ENCODE measurements around the gene OR52E8.

The OR52E8 gene

DNA sequence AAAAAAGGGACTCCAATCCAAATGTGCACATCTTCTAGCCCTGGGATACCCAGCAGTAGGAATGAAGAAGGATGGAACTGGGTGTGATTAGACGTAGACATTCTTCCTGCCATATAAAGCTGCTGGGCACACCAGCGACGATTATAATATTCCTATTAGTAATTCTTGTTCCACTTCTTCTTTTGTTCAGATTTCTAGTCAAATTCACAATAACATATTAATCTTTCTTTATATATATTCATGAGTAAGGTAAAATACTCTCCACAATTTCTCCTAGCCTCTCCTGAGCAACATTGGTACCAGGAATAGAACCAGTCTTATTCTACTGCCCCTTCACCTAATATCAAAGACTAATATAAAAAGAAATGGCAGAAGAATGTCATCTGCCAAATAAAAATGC lies at the start of gene OR52E8:
Gene OR52E8 (minus strand): TSS at position 101 of the 400 bp plus-strand sequence. CDS start 0 bp downstream, at position 101.
- DNase-seq, result no peak

DNA sequence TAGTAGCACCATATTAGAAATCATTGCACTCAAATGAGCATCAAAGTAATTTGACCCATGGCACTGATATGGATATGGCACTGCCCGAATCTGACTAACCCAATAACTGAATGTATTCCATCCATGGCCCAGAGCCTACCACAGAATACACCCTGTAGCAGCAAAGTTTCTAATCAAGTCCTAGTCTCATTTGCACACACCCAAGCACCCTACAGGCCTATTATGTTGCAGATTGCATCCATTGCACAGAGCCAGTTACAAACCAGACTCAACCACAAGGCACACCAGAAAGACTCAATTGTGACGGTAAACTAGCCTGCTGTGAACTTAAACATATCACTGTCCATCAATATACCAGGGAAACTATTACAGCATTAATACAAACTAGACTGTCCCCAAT lies 42.0 kb upstream of the OR52E8 start:
- no peak for DNase-seq

DNA sequence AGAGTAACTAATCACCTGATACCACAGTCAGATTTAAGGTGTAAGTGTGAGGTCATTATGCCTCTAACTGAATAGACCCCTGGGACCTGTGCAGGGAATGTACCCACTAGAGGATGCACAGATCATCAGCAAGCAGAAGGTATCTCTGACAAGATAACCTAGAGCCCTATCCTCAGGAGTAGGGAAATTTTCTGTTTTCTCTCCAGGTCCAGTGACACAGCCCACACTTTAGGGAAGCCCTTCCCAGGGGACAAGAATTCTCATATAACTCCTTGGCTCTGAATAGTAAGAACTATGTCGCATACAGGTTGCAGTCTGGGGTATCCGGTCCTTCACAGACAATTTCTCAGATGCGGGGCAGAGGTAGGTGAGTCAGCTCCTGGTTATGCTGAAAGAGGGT lies 35.4 kb upstream of the OR52E8 start, which contains the start of gene OR52E5:
Gene OR52E5 (plus strand): TSS at position 301 of the 400 bp plus-strand sequence. CDS start 7,569 bp downstream, outside the sequence.
- DNase-seq, result no peak

DNA sequence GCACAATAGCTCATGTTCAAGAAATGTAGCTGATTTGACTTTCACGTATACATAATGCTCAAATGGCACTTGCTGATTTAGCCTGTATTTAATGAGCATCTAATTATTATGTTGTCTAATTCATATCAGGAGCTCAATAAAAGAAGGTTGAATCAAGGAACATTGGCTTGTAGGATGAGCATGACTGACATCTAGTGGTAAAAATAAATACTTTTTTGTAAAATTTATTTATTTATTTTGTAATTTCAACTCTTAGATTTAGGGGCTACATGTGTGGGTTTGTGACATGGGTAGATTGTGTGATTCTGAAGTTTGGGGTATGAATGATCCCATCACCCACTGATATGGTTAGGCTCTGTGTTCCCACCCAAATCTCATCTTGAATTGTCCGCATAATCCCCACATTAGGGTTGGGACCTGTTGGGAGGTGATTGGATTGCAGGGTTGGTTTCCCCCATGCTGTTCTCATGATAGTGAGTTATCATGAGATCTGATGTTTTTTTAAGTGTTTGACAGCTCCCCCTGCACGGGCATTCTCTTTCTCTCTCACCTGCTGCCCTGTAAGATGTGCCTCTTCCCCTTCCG lies 33.8 kb upstream of the OR52E8 start:
- DNase-seq, result no peak

DNA sequence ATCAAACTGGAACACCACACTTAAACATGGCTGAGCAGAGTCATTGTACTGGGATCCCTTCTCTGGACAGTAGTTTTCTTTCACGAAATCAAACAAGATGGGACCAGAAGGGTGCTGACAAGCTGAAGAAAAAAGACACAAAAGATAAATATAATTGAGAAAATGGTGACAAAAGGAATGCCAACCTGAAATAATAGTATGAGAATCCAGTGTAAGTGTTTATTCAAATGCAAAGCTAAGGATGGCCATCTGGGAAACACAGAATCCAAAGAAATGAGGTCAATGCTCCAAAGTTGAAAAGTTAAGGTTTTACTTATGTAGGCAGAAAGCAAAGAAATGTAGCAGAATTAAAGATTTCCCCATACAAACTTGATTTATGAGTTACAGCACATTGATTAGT lies 30.2 kb upstream of the OR52E8 start:
- no peak for DNase-seq

DNA sequence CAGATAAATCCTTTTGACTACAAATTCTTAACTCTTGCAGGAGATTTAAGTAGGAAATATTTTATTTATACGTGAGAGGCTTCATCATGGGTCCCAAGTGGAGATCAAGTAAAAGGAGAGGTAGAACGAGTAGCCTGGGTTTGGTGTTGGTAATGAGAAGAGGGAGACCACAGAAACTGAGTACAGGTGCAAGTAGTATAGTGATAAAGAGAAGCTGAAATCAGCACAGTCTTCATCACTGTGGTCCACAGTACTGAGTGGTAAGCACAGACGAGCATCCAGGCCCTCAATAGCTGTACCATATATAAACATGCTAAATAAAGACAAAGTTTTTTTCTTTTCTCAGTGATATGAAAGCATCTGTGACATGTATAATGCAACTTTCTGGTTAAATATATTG lies 29.7 kb upstream of the OR52E8 start:
- no peak for DNase-seq

DNA sequence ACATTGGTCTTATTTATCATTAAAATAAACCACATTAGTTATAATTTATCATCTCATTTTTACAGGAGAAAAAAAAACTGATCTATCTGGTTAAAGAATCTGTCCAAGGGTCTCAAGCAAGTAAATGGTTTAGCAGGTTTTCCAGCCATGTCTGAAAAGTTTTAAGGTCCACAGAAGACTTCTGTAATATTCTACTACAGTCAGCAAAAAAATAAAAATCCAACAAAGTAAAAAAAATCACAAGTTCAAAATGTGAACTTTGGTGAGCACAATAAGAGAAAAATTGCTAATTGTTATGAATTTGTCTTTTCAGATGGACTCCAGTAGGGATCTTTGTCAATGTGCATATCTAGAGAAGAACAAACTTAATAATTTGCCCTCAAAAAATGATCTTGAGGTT lies 24.3 kb upstream of the OR52E8 start:
- no peak for DNase-seq

DNA sequence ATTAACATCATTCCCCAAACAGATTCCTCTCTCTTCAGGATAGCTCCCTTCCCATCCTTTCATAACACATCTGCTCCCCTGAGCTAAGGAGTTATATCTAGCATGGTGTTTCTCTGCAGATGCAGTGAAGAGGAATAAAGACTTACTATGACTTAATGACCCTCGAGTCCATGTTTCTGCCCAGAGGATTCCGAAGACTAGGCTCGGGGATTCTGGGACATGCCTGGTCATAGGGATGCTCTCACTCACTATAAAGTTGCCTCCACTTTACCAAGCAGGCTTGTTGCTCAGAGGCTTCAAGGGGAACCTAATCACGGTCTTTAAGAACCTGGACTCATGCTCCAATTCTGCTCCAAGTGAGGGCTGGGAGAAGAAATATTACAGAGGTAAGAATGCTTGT lies 22.8 kb upstream of the OR52E8 start, which contains the start of gene OR52E4:
Gene OR52E4 (plus strand): TSS at position 301 of the 400 bp plus-strand sequence. CDS start 3,664 bp downstream, outside the sequence.
- no peak for DNase-seq

DNA sequence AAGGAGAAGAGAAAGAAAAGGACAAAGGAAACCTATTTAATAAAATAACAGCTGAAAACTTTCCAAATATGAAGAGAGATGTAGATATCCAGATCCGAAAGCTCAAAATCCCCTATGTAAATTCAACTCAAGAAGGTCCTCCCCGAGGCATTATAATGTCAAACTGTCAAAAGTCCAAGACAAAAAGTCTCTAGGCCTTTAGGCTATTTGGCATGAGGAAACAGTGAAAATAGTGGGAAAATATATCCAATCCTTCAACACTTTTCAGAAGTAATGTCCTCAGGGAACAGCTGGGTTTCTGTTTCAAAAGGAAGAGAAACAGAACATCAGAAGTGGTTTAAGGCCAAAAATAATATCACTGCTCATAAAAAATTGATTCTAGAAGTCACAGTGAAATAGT lies 21.1 kb upstream of the OR52E8 start:
- DNase-seq, result no peak

DNA sequence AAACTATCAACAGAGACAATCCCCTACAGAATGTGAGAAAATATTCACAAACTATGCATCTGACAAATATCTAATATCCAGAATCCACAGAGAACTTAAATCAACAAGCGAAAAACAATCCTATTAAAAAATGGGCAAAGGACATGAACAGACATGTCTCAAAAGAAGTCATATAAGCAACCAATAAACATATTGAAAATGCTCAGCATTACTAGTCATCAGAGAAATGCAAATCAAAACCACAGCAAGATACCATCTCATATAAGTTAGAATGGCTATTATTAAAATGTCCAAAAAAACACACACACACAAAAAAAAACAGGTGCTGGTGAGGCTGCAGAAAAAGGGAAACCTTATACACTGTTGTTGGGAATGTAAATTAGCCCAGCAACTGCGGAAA lies 8.3 kb upstream of the OR52E8 start:
- no peak for DNase-seq

DNA sequence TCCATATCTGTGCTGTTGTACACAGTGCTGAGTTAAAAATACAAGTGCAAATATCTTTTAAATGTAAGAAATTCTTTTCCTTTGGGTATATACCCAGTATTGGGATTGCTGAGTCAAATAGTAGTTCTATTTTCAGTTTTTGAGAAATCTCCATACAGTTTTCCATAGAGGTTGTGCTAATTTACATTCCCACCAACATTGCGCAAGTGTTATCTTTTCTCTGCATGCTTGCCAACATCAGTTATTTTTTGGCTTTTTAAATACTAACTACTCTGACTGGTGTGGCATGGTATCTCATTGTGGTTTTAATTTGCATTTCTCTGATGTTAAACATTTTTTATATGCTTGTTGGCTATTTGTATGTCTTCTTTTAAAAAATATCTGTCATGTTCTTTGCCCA lies 6.5 kb downstream of the OR52E8 start:
- no peak for DNase-seq

DNA sequence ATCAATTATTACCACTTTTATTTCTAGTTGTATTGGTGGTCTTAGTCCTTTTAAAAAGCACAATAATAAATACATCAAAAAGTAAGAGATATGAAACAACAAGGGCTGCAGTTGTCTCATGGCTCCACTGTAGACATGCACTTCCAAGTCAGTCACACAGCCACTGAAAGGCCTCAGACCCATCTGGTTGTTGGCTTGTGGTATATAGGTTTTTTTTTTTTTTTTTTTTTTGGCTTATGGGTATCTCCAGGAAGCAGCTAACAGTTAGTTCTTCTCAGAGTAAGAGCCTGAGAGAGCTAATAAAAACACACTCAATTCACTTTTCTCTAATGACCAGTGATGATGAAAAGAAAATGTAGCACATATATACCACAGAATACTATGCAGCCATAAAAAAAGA lies 9.8 kb downstream of the OR52E8 start:
- no peak for DNase-seq

DNA sequence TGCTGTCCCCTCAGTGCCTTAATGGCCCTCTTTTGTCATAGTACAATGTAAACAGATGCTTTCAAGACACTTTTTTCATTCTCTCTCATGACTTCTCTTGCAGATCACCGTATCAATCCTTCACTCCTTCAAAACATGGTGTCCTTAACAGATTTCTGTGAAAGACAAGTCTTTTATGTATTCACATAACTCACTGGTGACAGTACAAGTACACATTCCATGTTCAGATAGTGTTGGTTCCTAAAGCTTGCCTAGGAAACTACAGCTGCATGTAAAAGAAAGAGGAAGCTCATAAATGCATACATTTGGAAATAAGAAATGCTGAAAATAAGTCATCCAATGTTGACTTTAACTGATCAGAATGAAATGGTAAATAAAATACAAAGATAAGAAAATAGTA lies 10.8 kb downstream of the OR52E8 start:
- no peak for DNase-seq

DNA sequence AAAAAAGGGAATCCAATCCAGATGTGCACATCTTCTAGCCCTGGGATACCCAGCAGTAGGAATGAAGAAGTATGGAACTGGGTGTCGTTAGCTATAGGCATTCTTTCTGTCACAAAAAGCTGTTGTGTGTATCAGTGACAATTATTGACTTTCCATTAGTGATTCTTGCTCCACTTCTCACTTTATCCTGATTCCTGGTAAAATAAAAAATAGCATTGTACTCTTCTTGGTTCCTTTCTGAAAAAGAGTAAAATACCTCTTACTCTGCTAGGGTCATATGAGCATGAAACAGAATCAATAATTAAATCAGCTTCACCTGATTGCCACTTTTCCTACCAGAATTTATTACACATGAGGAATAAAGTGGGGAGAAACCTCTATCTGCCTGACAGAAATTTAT lies 15.7 kb downstream of the OR52E8 start, which contains the start of gene OR52E6:
Gene OR52E6 (minus strand): TSS at position 101 of the 400 bp plus-strand sequence. CDS start 0 bp downstream, at position 101.
- no peak for DNase-seq

DNA sequence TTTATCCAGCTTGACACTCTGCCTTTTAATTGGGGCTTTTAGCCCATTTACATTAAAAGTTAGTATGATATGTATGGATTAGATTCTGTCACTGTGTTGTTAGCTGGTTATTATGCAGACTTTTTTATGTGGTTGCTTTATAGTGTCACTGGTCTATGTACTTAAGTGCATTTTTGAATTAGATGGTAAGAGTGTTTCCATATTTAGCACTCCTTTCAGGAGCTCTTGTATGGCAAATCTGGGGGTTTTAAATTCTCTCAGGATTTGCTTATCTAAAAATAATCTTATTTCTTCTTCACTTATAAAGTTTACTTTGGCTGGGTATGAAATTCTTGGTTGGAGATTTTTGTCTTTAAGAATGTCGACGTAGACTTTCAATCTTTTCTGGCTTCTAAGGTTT lies 19.8 kb downstream of the OR52E8 start:
- DNase-seq, result no peak

DNA sequence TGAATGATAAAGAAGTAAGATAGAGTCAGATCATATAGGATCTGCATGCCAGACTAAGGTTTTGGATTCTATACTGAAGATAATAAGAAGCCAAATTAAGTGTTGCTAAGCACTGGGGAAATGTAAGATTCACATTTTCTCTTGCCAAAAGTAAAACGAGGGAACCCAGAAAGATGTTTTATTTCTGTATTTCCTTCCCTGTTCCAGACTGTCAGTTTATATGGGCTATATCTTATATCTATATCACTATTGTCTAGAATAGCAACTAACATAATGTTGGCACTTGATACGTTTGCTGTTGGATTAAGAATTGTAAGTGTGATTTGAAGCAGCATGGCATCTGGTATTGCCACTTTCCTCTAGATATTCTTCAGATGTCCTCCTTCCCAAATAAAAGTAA lies 24.0 kb downstream of the OR52E8 start:
- DNase-seq, result no peak

DNA sequence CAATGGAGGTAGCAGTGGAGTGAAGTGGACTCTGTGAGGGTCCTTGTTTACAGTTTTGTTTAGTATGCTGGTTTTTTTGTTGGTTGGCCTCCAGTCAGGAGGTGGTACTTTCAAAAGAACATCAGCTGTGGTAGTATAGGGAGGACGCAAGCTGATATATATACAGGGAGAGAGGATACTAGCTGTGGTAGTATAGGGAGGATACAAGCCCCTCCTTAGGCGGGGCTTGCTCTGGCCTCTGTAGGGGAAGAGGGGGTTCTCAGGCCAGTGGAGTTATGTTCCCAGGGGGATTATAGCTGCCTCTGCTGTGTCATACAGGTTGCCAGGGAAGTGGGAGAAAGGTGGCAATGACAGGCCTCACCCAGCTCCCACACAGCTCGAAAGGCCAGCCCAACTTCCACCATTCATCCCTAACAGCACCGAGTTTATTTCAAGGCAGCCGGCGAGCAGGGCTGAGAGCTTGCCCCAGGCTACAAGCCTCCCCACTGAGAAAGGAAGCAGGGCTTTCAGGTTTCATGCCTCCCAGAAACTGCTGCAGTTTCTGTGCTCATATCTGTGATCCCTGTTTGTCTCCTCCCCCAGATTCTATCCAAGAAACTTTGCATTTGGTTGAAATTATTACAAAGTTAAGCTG lies 26.2 kb downstream of the OR52E8 start:
- no peak for DNase-seq

DNA sequence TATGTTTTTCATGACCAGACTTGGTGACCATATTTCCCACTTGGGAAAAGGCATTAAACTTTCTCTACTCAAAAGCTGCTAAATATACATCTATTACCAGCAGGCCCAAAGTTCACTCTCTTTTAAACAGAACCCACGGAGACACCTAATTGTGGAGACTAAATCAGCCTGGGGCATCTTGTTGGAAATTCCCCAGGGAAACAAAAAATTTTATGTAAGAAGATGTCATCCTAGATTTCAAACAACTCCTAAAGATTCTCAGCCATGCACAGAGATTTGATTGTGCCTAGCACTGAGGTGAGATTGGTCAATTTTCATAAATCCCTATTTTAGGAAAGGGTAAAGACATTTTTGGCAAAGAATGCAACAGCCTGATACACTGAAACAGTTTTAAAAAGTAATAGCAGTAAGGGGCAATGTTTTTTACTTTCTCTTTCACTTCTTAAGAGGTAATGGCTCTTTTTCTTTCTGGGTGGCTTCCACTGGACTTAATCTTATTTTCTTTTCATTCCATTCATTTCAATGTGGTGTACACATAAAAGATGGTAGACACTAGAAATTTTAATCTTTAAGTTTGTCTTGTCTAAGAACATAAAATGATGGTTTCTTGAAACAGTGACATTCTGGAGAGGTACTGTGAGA lies 39.1 kb downstream of the OR52E8 start:
- no peak for DNase-seq

DNA sequence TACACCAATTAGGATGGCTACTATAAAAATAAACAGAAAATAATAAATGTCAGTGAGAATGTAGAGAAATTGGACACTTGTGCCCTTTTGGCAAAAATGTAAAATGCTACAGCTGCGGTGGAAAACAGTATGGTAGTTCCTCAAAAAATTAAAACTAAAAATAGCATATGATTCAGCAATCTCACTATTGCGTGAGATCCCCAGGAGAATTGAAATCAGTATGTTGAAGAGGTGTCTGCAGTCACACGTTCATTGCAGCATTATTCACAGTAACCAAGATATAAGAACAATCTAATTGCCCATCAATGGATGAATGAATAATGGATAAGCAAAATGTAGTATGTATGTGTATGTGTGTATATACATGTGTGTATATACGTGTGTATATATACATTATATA lies 42.0 kb downstream of the OR52E8 start:
- no peak for DNase-seq

DNA sequence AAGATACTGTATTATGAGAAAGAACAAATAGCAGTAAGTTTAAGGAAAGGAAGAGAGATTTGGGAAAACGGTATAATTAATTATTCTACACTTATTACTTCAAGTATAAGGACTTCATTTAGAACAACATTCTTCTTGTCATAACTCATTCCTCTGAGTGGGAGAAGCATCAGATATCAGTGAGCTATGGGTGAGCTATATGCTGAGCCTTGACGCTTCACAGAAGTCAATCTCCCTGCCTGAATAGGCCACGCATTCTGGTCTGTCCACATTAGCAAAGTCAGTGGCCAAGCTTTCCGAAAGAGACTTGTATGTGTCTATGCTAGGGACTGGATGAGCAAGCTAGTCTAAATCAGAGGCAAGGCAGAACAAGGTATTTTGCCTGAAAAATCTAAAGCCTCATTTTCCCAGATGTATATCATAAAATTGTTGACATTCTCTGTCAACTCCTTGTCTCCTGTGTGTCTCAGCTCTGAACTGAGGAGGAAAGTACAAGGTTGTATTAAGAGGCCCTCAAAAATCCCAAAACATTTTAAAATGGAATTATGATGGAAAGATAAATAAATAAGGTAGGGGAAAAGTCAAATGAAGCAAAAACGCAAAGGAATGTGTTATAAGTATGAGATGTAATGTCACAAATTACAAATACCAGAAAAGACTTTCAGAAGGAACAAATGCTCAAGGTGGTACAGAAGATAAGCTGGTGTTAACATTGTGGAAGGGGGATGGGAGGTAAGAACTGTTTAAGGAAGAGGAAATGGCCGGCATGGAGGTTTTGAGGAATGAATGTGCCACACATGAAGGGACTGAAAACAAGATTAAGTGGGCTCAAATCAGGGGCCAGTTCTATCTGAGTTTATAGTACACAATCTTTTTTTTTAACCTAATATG lies 47.3 kb downstream of the OR52E8 start:
- no peak for DNase-seq

DNA sequence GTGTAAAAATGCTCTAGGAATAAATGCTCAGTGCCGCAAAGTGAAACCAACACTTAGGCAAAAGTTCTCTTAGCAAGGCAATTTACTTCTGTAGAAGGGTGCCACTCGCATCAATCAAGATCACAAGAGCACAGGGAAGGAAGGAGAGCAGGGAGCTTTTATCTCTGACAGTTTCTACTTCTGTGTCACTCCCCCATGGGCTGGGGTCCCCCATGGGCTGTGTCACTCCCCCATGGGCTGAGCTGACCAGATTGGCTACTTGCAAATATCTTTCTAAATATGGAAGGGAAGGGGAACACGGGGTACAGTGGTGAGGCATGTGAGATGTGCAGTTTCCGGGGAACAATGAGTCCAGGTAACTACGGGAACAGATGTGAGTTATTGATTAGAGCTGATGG lies 48.4 kb downstream of the OR52E8 start:
- no peak for DNase-seq

DNA sequence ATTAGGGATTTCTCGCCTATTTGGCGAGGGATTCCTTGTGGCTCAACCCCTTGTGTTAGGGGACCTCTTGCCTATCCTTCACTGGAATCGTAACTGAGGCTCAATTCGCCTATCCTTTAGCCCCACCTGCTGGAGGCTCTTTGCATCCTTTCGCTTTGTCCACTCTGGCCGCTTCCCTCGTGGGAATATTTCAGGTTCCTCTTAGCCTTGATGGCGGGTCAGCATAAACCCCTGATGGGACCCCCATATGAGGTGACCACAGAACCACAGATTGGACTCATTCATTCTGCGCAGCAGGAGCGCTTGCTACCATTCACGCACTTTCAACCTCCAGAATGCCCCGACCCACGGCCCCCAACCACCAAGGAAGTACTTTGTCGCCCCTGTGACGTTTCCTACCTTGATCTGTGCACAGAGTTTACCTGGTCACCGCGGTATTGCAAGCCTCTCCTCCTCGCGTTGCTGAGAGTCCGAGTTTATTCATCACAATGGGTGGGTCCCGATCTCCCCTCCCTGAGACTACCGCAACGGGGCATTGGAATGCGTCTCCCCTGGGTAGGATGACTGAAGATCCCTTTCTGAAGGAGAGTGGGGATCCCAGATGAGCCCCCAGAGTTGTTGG lies 48.9 kb downstream of the OR52E8 start, which contains the start of gene OR52N2:
Gene OR52N2 (plus strand): TSS at position 425 of the 622 bp plus-strand sequence. CDS start 11,412 bp downstream, outside the sequence.
- no peak for DNase-seq

DNA sequence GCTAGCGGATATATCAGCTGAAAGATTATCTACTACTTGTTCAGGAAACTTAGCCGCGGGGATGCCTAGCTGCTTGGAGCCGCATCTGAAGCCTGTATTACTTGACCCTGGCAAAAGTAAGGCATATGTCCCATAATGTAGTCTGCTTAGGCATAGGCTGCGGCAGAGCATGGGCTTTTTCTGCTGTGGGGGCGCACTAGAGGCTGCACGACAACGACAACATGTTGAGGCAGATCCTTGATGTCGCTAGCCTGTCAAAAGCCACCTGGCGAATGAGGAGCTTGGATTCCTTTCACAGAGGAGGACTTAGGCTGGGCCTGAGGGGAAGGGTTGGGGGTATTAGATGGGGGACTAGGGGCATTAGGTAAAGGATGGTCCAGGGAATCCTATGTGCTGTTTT lies 49.9 kb downstream of the OR52E8 start:
- DNase-seq, result no peak

All from NCI-H1417 treated with DMSO at 0.1 percent for 48 hours (cell line).